H1 (cell line): Measurements from ENCODE around the gene ANXA2R. TPM values are rescaled to one million over a fixed set of nuclear protein-coding genes. Genes with fewer than 3 reads are reported as not detected.

Experiments
- EGR1 ChIP-seq: IDR thresholded peaks from 2 replicates; pipeline ENCODE4 v1.6.1; 2011; ENCODE audit warnings: low read depth, low read length, borderline replicate concordance
- POU5F1 ChIP-seq: IDR thresholded peaks from 2 replicates; pipeline ENCODE4 v1.6.1; 2011; ENCODE audit warnings: low read depth, mild to moderate bottlenecking, low read length, moderate library complexity
- RAD21 ChIP-seq, 2 experiments: IDR thresholded peaks in 1 of 2; conservative IDR thresholded peaks in 1 of 2; 2 replicates each; pipeline ENCODE4 v1.6.1; 2011; ENCODE audit warnings: low read depth in 2 of 2, low read length in 2 of 2, improper control_type of control experiment in 1 of 2, inconsistent platforms in 1 of 2, mild to moderate bottlenecking in 1 of 2, moderate library complexity in 1 of 2
- SUZ12 ChIP-seq: fragments of 200-600 bp; sonication (generic); IDR thresholded peaks from 2 replicates; pipeline ENCODE4 v1.6.1; 2012; ENCODE audit warnings: mild to moderate bottlenecking, inconsistent platforms, low read length, moderate library complexity, mixed read lengths
- polyA plus RNA-seq, 7 experiments: library from polyadenylated mRNA; depleted of rRNA in 3 of 7; stranded (reverse) in 5 of 7; unstranded in 2 of 7; fragments of >200 nt in 5 of 7; fragments of 200-250 nt in 2 of 7; gene quantifications; 1 replicate in 5 of 7; 2 replicates in 1 of 7; 4 replicates in 1 of 7; pipeline versions ENCODE4 v1.2.1 to v1.2.3, GENCODE V29; 2011 to 2013; ENCODE audit warnings: missing spikeins in 2 of 7, mixed read lengths in 2 of 7
- total RNA-seq: library from RNA; stranded (reverse); fragmentation: NEBNext Ultra II Directional; extraction: Animal tissue kit (Norgen Biotek cat#: 25700); gene quantifications from 2 replicates; pipeline ENCODE4 v1.2.1, GENCODE V29; 2021

The ANXA2R gene
- total and polyA plus RNA-seq, 2 of the 8 experiments (the other 6 are each of a cell fraction or from before 2014, with no cell fraction given), result 0.08 to 0.17 TPM

GRCh38 chr5:43000111-43000840, 39.8 kb downstream of the ANXA2R start (continued):
- TF ChIP-seq RAD21 (IDR thresholded peaks at IDR 0.05 in 1 of 2, conservative IDR thresholded peaks at IDR 0.05 in 1 of 2; ENCODE audit: low read depth in 2 of 2, low read length in 2 of 2) (no peak), EGR1 (peak; percentile 76), SUZ12 (peak; percentile 98), POU5F1 (no peak)
